ENCODE measurements around the gene KRTAP5-4. TPM values are rescaled to one million over a fixed set of nuclear protein-coding genes. Genes with fewer than 3 reads are reported as not detected.
"Not testable (repeated sequence)": the region's sequence is repeated elsewhere in the genome, so short reads cannot be mapped to it uniquely, and the experiment has no call there.

The KRTAP5-4 gene
- total RNA-seq, 2 donors from 2014 or later: not detected

DNA sequence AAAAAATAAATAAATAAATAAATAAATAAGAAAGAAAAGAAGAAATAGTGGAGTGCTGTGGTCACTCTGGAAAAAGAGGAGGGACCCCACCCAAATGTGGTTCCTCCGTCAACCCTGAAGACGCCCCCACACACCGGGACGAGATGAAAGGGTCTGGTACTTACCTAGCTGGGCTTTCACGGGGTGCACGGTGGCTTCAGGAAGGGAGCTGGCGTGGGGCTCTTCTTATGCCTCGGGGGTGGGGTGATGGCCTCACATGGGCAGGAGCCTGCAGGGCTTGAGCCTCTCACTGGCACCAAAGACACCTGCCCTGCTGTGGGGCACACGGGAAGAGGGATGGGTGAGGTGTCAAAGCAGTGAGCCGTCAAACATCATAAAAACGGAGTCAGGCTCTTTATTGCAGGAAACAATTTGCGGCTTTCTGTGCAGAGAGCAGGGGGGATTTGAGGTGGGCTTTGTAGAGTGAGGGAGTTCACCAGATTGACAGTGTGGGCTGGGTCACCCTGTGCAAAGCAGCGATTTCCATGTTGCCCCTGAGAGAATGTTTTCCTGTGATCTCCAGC, 47.1 kb upstream of the KRTAP5-4 start:
- Histone ChIP-seq H3K27me3 (replicated peaks; ENCODE audit: insufficient read depth) (no peaks in the 10 kb centered on the region), H3K27ac (no peak overlapping the region), H3K4me1 (replicated peaks) (no peaks in the 10 kb centered on the region), H3K36me3 (no peaks in the 10 kb centered on the region), H3K9me3 (no peaks in the 10 kb centered on the region), H3K4me3 (no peak overlapping the region)
- intact Hi-C loops (cut with DNase I): no loop called here
- 47% methylated on average over 13 of the region's 13 CpGs for WGBS
- DNase-seq (ENCODE audit: low spot score): no peak
- TF ChIP-seq, protein P1, sequence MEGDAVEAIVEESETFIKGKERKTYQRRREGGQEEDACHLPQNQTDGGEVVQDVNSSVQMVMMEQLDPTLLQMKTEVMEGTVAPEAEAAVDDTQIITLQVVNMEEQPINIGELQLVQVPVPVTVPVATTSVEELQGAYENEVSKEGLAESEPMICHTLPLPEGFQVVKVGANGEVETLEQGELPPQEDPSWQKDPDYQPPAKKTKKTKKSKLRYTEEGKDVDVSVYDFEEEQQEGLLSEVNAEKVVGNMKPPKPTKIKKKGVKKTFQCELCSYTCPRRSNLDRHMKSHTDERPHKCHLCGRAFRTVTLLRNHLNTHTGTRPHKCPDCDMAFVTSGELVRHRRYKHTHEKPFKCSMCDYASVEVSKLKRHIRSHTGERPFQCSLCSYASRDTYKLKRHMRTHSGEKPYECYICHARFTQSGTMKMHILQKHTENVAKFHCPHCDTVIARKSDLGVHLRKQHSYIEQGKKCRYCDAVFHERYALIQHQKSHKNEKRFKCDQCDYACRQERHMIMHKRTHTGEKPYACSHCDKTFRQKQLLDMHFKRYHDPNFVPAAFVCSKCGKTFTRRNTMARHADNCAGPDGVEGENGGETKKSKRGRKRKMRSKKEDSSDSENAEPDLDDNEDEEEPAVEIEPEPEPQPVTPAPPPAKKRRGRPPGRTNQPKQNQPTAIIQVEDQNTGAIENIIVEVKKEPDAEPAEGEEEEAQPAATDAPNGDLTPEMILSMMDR (IDR thresholded peaks at IDR 0.05): no peak
- TF ChIP-seq POLR2AphosphoS5 (IDR thresholded peaks at IDR 0.05) (no peak), POLR2A (IDR thresholded peaks at IDR 0.05) (no peak)

DNA sequence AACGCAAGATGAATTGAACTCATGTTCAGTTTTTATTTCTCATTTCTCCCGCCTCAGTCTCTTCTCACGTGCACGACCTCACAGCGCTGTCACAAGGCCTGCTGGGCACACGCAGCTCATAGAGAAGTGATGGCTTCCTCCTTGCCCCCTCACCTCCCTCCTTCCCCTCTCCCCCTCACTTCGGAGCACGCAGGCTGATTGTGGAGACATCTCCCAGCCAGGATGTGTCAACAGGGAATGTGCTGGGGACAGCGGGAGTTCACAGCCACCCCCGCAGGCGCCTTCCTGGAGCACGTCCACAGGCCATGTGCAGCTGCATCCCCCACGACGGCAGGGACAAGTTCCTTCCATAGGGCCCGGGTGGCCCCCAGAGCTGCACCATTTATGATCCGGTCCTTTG, 46.0 kb upstream of the KRTAP5-4 start:
- Histone ChIP-seq H3K4me1 (replicated peaks) (no peaks in the 10 kb centered on the region), H3K36me3 (no peaks in the 10 kb centered on the region), H3K27ac (no peak overlapping the region), H3K4me3 (no peak overlapping the region), H3K9me3 (no peaks in the 10 kb centered on the region), H3K27me3 (replicated peaks; ENCODE audit: insufficient read depth) (no peaks in the 10 kb centered on the region)
- TF ChIP-seq POLR2AphosphoS5 (IDR thresholded peaks at IDR 0.05) (no peak), POLR2A (IDR thresholded peaks at IDR 0.05) (no peak)
- TF ChIP-seq, protein P1 (IDR thresholded peaks at IDR 0.05): no peak
- WGBS: 48% methylated on average over 16 of the region's 16 CpGs
- intact Hi-C loops (cut with DNase I): no loop called here
- no peak for DNase-seq (ENCODE audit: low spot score)

DNA sequence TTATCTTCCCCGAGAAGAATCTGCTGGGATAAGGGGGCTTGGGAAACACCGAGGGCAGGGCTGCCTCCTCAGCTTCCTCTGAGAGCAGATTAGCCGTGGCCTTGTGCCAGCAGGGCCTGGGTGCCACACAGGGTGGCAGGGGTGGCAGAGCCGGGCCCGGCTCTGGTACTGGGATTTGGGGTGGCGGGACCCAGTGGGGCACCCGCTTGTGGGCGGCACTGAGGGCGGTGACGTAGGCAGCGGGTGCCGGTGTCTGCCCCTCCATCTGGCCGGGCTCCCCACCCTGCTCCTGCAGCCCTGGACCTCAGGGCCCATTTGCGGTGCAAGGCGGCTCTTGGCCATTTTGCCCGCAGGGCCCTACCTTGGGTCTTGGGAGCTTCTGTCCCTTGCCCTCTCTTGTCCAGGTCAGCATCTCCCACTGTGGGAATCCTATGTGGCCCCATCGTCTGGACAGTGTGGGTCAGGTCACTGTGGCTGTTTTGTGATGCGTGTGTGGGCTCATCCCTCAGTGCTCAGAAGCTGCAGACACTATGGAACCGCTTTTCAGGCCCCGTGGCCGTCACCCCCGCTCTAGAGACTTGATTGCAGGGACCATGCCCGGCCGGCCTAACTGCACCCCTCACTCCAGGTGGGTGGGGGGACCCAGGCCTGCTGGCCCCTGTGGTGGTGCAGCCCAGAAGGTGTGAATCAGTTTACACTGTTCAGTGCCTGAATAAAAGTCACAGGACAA, 45.3 kb upstream of the KRTAP5-4 start:
- Histone ChIP-seq H3K9me3 (no peaks in the 10 kb centered on the region), H3K4me1 (replicated peaks) (no peaks in the 10 kb centered on the region), H3K27me3 (replicated peaks; ENCODE audit: insufficient read depth) (no peaks in the 10 kb centered on the region), H3K36me3 (no peaks in the 10 kb centered on the region), H3K4me3 (no peak overlapping the region), H3K27ac (no peak overlapping the region)
- TF ChIP-seq POLR2AphosphoS5 (IDR thresholded peaks at IDR 0.05): no peak
- TF ChIP-seq POLR2A (IDR thresholded peaks at IDR 0.05): no peak
- TF ChIP-seq, protein P1 (IDR thresholded peaks at IDR 0.05): no peak
- DNase-seq (ENCODE audit: low spot score): no peak
- 93% methylated on average over 23 of the region's 24 CpGs for WGBS
- intact Hi-C loops (cut with DNase I): no loop called here

DNA sequence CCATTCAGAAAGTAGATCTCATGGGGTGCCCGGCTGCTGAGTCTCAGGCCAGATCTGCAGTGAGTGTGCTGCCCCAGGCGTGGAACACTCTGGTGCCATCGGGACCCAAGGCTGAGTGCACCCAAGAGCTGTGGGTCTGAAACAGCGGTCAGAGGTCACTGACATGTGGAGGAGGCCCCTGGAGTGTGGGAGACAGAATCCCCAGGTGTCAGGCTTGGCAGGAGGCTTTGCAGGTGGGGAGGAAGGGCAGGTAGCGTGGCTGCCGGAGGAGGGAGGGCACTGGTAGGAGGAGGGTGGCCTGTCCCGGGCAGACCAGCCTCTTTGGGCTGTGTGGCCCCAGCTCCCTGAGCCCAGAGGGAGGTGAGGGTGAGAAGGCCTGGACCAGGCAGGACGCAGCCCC, 43.4 kb upstream of the KRTAP5-4 start:
- no peak for DNase-seq (ENCODE audit: low spot score)
- intact Hi-C loops (cut with DNase I): no loop called here
- H3K4me1 ChIP-seq (replicated peaks): no peaks in the 10 kb centered on the region
- TF ChIP-seq, protein P1 (IDR thresholded peaks at IDR 0.05): no peak
- TF ChIP-seq POLR2A (IDR thresholded peaks at IDR 0.05): no peak
- TF ChIP-seq POLR2AphosphoS5 (IDR thresholded peaks at IDR 0.05): no peak
- no peak overlapping the region for H3K4me3 ChIP-seq
- no peak overlapping the region for H3K27ac ChIP-seq
- no peaks in the 10 kb centered on the region for H3K27me3 ChIP-seq (replicated peaks; ENCODE audit: insufficient read depth)
- WGBS: no CpG with 5 or more reads among the region's 8 CpGs
- no peaks in the 10 kb centered on the region for H3K36me3 ChIP-seq
- no peaks in the 10 kb centered on the region for H3K9me3 ChIP-seq

DNA sequence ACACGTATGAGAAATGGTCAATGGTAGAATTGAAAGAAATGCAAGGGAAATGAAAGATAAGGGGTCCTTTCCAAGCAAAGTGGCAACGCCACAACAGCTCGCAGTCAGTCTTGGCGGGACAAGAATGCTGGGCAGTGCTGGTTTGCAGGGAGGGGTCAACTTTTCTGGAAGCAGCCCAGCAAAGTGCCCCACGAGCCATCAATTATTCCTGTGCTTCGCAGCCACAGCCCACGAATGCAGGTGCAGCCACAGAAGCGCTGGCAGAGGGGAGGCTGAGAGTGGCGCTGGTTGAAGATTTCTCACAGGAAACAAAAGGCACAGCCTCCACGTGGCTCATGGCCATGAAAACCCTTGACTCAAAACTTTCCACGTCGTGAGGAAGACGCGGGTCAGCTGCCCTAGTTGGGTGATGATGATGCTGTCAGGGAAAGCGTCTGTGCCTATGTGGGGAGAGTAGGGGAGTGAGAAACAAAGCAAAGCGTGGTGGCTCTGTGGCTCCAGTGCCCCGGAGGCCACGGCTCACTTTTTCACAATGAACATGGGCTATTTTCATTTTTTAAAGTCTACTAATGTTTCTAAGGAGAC, 40.9 kb upstream of the KRTAP5-4 start:
- H3K4me3 ChIP-seq; H3K4me1 ChIP-seq (replicated peaks); H3K27ac ChIP-seq; H3K27me3 ChIP-seq (replicated peaks; ENCODE audit: insufficient read depth); intact Hi-C loops (cut with DNase I); H3K9me3 ChIP-seq; DNase-seq (ENCODE audit: low spot score); H3K36me3 ChIP-seq: not testable (repeated sequence)
- 72% methylated on average over 13 of the region's 18 CpGs for WGBS

DNA sequence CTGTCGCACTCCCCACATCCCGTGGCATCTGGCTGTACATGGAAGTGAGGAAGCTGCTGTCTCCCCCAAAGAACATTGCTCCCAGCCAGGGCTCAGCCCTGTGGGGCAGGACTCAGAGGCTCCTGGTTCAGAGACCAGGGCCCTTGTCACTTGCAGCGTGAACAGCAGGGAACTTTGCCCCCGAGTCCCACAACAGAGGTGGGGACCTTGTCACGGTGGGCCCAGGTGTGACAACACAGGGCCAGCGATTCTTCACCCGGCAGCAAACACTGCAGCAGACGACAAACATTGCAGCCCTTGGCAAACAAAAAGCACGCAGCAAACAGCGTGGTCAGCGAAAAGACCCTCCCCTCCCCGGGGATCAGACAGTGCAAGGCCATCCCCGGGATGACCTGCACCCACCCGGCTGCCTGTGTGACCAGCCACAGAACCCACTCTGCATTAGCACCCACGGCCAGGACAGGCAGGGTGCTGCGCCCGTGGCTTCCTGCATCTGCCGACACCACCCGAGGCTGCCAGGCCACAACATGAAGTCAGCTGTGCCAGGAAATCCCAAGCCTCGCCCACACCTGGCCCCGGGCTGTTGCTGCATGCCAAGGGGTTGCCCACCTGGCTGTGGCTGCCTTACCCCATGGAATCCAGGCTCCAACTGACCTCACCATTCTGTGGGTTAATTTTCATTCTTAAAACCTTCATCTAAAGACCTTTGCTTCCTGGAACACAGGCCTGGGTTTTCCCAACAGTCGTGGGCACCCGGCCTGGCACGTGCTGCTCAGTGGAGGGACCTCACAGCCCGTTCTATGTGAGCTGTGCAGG, 39.7 kb upstream of the KRTAP5-4 start:
- intact Hi-C loops (cut with DNase I); H3K4me3 ChIP-seq; H3K27ac ChIP-seq; H3K9me3 ChIP-seq; H3K27me3 ChIP-seq (replicated peaks; ENCODE audit: insufficient read depth); H3K4me1 ChIP-seq (replicated peaks); H3K36me3 ChIP-seq; DNase-seq (ENCODE audit: low spot score): not testable (repeated sequence)
- WGBS: 46% methylated on average over 7 of the region's 25 CpGs

All from prostate gland (tissue), 2 donors.